ENCODE data around the gene CWC25. TPM values are rescaled to one million over a fixed set of nuclear protein-coding genes. Genes with fewer than 3 reads are reported as not detected.

The CWC25 gene
- total RNA-seq, 4 donors from 2014 or later = 19.0 to 26.8 (median 22.1) TPM

GRCh38 chr17:38867968-38868816 lies 43.1 kb upstream of the CWC25 start:
- H3K27me3 ChIP-seq = no peaks in the 10 kb centered on the region
- peak overlapping the region in 1 of 3 donors; percentile 87 for H3K4me3 ChIP-seq (replicated peaks in 1 of 3)
- no peaks in the 10 kb centered on the region for H3K9me3 ChIP-seq
- peak in 1 of 2 donors; percentile 15 for DNase-seq
- H3K4me1 ChIP-seq = peaks cover 14 to 33% of the 10 kb centered on the region in 2 donors
- intact Hi-C loops (cut with DNase I) = no loop called here
- peak overlapping the region; percentile 92 to 98 (median 95) for H3K27ac ChIP-seq
- TF ChIP-seq POLR2A (IDR thresholded peaks at IDR 0.05) (no peak), CTCF (IDR thresholded peaks at IDR 0.05) (no peak)
- no peaks in the 10 kb centered on the region for H3K36me3 ChIP-seq
- 30 to 38% methylated on average over 25 of the region's 25 CpGs for WGBS, 2 donors

- H3K4me3 ChIP-seq (replicated peaks in 1 of 3) = no peak overlapping the region
- peak overlapping the region; percentile 60 to 98 (median 92) for H3K27ac ChIP-seq
- no peaks in the 10 kb centered on the region for H3K9me3 ChIP-seq
- peak in 1 of 2 donors; percentile 43 for DNase-seq
- WGBS, 2 donors = 37 to 42% methylated on average over 31 of the region's 31 CpGs
- TF ChIP-seq CTCF (IDR thresholded peaks at IDR 0.05) (peak in 1 of 6 experiments; percentile 43), POLR2A (IDR thresholded peaks at IDR 0.05) (no peak)
- H3K4me1 ChIP-seq = peaks cover 14 to 24% of the 10 kb centered on the region in 2 donors
- intact Hi-C loops (cut with DNase I) = no loop called here
- no peaks in the 10 kb centered on the region for H3K36me3 ChIP-seq
- H3K27me3 ChIP-seq = no peaks in the 10 kb centered on the region
Measured at GRCh38 chr17:38867179-38867967, 42.3 kb upstream of the CWC25 start.

GRCh38 chr17:38864636-38865398 lies 39.7 kb upstream of the CWC25 start:
- intact Hi-C loops (cut with DNase I) = no loop called here
- Histone ChIP-seq H3K36me3 (no peaks in the 10 kb centered on the region), H3K4me1 (peaks cover 0 to 10% of the 10 kb centered on the region in 2 donors), H3K4me3 (replicated peaks in 1 of 3) (no peak overlapping the region), H3K27me3 (no peaks in the 10 kb centered on the region), H3K9me3 (no peaks in the 10 kb centered on the region), H3K27ac (no peak overlapping the region)
- 68 to 69% methylated on average over 11 of the region's 11 CpGs for WGBS, 2 donors
- no peak for TF ChIP-seq CTCF (IDR thresholded peaks at IDR 0.05)
- TF ChIP-seq POLR2A (IDR thresholded peaks at IDR 0.05) = no peak
- no peak for DNase-seq

GRCh38 chr17:38861399-38861843 lies 36.3 kb upstream of the CWC25 start:
- Histone ChIP-seq H3K27ac (no peak overlapping the region), H3K9me3 (no peaks in the 10 kb centered on the region), H3K4me1 (no peaks in the 10 kb centered on the region), H3K4me3 (replicated peaks in 1 of 3) (no peak overlapping the region), H3K27me3 (no peaks in the 10 kb centered on the region), H3K36me3 (no peaks in the 10 kb centered on the region)
- intact Hi-C loops (cut with DNase I) = no loop called here
- no peak for DNase-seq
- TF ChIP-seq POLR2A (IDR thresholded peaks at IDR 0.05) = no peak
- TF ChIP-seq CTCF (IDR thresholded peaks at IDR 0.05) = no peak
- WGBS, 2 donors = 39 to 43% methylated on average over 8 of the region's 8 CpGs

Measured in thyroid gland (tissue), 4 donors.